PC-3 (cell line): ENCODE results near the gene ZBTB12. TPM values are rescaled to one million over a fixed set of nuclear protein-coding genes. Genes with fewer than 3 reads are reported as not detected.

Experiments
- ATAC-seq: fragments of 200-7000 bp; cut with Tn5 transposase; 2 replicates; pipeline ENCODE4 v1.9.1; 2020; ENCODE audit warnings: mild to moderate bottlenecking, moderate library complexity
- BruUV-seq: library from RNA; stranded (reverse); fragments of 400-500 nt; replicated peaks from 2 replicates; lab custom pipeline; 2021; lab: Mats Ljungman, UMichigan
- CTCF ChIA-PET: fragments of 300-600 bp; sonication (Branson Sonifier 250); formaldehyde crosslinking; loops from one replicate; lab custom pipeline; 2022; ENCODE audit warnings: antibody characterized with exemption; lab: Charles Lee
- POLR2A ChIA-PET: fragments of 300-600 bp; sonication (Branson Sonifier 250); formaldehyde crosslinking; loops from one replicate; lab custom pipeline; 2022; ENCODE audit warnings: antibody characterized with exemption; ENCODE audit not compliant: unreplicated experiment; lab: Charles Lee
- DNase-seq: peaks from one replicate; pipeline ENCODE4 v3.0.0-alpha.2; 2015
- H2AFZ ChIP-seq: fragments of 300-600 bp; sonication (generic); 2 replicates; pipeline ENCODE4 v1.6.0; 2016; ENCODE audit warnings: antibody characterized with exemption, low read length
- H3F3A ChIP-seq: fragments of 300-600 bp; sonication (generic); one replicate; pipeline ENCODE4 v1.6.0; 2017; ENCODE audit warnings: antibody characterized with exemption, low read length, control low read depth, mild to moderate bottlenecking; ENCODE audit not compliant: unreplicated experiment
- H3K27ac ChIP-seq: fragments of 300-600 bp; sonication (generic); 2 replicates; pipeline ENCODE4 v1.5.1; 2016; ENCODE audit warnings: mild to moderate bottlenecking, low read length
- H3K27me3 ChIP-seq: fragments of 300-600 bp; sonication (generic); 2 replicates; pipeline ENCODE4 v1.6.1; 2016; ENCODE audit warnings: low read length, mixed read lengths
- H3K36me3 ChIP-seq: fragments of 300-600 bp; sonication (generic); 2 replicates; pipeline ENCODE4 v1.6.1; 2016; ENCODE audit warnings: low read depth, mixed run types, low read length, mixed read lengths
- H3K4me1 ChIP-seq: fragments of 300-600 bp; sonication (generic); 2 replicates; pipeline ENCODE4 v1.5.1; 2016; ENCODE audit warnings: low read length; ENCODE audit not compliant: insufficient read depth
- H3K4me2 ChIP-seq: fragments of 300-600 bp; sonication (generic); 2 replicates; pipeline ENCODE4 v1.6.0; 2016; ENCODE audit warnings: low read length
- H3K4me3 ChIP-seq: fragments of 300-600 bp; sonication (generic); 2 replicates; pipeline ENCODE4 v1.5.1; 2016; ENCODE audit warnings: mild to moderate bottlenecking, low read length, mixed read lengths
- H3K79me2 ChIP-seq: fragments of 300-600 bp; sonication (generic); 2 replicates; pipeline ENCODE4 v1.6.1; 2017; ENCODE audit warnings: low read length, mixed read lengths
- H3K9ac ChIP-seq: fragments of 300-600 bp; sonication (generic); 2 replicates; pipeline ENCODE4 v1.6.0; 2016; ENCODE audit warnings: mild to moderate bottlenecking, low read length
- H3K9me2 ChIP-seq: fragments of 300-600 bp; sonication (generic); replicated peaks from 2 replicates; pipeline ENCODE4 v1.6.1; 2016; ENCODE audit warnings: mixed run types, low read length, mixed read lengths
- H3K9me3 ChIP-seq: fragments of 300-600 bp; sonication (generic); 2 replicates; pipeline ENCODE4 v1.6.1; 2016; ENCODE audit warnings: low read length, mixed read lengths
- H4K20me1 ChIP-seq: fragments of 300-600 bp; sonication (generic); 2 replicates; pipeline ENCODE4 v1.6.1; 2016; ENCODE audit warnings: low read length, mixed read lengths
- EZH2 ChIP-seq: fragments of 300-600 bp; sonication (generic); IDR thresholded peaks from one replicate; pipeline ENCODE4 v1.6.1; 2017; ENCODE audit warnings: antibody characterized with exemption, mild to moderate bottlenecking, low read length; ENCODE audit not compliant: unreplicated experiment
- EZH2phosphoT487 ChIP-seq: fragments of 300-600 bp; sonication (generic); IDR thresholded peaks from 2 replicates; pipeline ENCODE4 v1.6.1; 2018; ENCODE audit warnings: mild to moderate bottlenecking, antibody characterized with exemption, low read length, borderline replicate concordance
- intact Hi-C: fragments of 100-400 bp; cut with micrococcal nuclease; formaldehyde crosslinking; loops from 2 replicates; pipeline ENCODE4 v1.9.0; 2023
- total RNA-seq: library from RNA; depleted of rRNA; stranded (reverse); fragments of >200 nt; gene quantifications from 2 replicates; pipeline ENCODE4 v1.2.3, GENCODE V29; 2014
- TF ChIP-seq, protein P1 (sequence below): fragments of 300-600 bp; sonication (generic); conservative IDR thresholded peaks from 2 replicates; pipeline ENCODE4 v1.5.1; 2017; ENCODE audit warnings: antibody characterized with exemption, low read depth, mild to moderate bottlenecking, low read length

The ZBTB12 gene
- total RNA-seq, 1 experiment from 2014 or later: 5.4 TPM

GRCh38 chr6:31947070-31947675 lies 45.3 kb upstream of the ZBTB12 start:
- H3K9me3 ChIP-seq: no peaks in the 10 kb centered on the region
- no peak for ATAC-seq
- DNase-seq: no peak
- H3K27me3 ChIP-seq: no peaks in the 10 kb centered on the region
- CTCF ChIA-PET: no interaction called here
- no peaks in the 10 kb centered on the region for H3K9me2 ChIP-seq
- H3K9ac ChIP-seq: no peak overlapping the region
- no peak overlapping the region for H3K4me2 ChIP-seq
- no peak overlapping the region for H3K4me3 ChIP-seq
- POLR2A ChIA-PET: interaction anchor here (0.6 kb wide), 1 partner anchor 50 kb away, joined by 3 read pairs; the partner anchor contains the start of gene EHMT2
- H4K20me1 ChIP-seq: no peaks in the 10 kb centered on the region
- H3K79me2 ChIP-seq: no peaks in the 10 kb centered on the region
- peaks cover 23% of the 10 kb centered on the region for H3K4me1 ChIP-seq
- H3K27ac ChIP-seq: no peak overlapping the region
- TF ChIP-seq EZH2 (no peak), EZH2phosphoT487 (no peak)
- TF ChIP-seq, protein P1, sequence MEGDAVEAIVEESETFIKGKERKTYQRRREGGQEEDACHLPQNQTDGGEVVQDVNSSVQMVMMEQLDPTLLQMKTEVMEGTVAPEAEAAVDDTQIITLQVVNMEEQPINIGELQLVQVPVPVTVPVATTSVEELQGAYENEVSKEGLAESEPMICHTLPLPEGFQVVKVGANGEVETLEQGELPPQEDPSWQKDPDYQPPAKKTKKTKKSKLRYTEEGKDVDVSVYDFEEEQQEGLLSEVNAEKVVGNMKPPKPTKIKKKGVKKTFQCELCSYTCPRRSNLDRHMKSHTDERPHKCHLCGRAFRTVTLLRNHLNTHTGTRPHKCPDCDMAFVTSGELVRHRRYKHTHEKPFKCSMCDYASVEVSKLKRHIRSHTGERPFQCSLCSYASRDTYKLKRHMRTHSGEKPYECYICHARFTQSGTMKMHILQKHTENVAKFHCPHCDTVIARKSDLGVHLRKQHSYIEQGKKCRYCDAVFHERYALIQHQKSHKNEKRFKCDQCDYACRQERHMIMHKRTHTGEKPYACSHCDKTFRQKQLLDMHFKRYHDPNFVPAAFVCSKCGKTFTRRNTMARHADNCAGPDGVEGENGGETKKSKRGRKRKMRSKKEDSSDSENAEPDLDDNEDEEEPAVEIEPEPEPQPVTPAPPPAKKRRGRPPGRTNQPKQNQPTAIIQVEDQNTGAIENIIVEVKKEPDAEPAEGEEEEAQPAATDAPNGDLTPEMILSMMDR: no peak
- intact Hi-C loops: no loop called here
- BruUV-seq: no TSS peak
- H2AFZ ChIP-seq: no peak overlapping the region
- peaks cover 10% of the 10 kb centered on the region for H3K36me3 ChIP-seq
- no peaks in the 10 kb centered on the region for H3F3A ChIP-seq

GRCh38 chr6:31946370-31946885 lies 44.5 kb upstream of the ZBTB12 start:
- Histone ChIP-seq H3K36me3 (peaks cover 5% of the 10 kb centered on the region), H3K4me1 (peaks cover 23% of the 10 kb centered on the region), H3K27me3 (no peaks in the 10 kb centered on the region), H3F3A (no peaks in the 10 kb centered on the region), H3K9me2 (no peaks in the 10 kb centered on the region), H3K27ac (peak overlapping the region; percentile 81), H3K4me3 (no peak overlapping the region), H2AFZ (no peak overlapping the region), H3K9ac (no peak overlapping the region; the same call in 1 of the 2 replicates), H3K4me2 (no peak overlapping the region), H4K20me1 (no peaks in the 10 kb centered on the region), H3K9me3 (no peaks in the 10 kb centered on the region), H3K79me2 (no peaks in the 10 kb centered on the region)
- TF ChIP-seq EZH2 (no peak), EZH2phosphoT487 (no peak)
- TF ChIP-seq, protein P1: no peak
- intact Hi-C loops: no loop called here
- CTCF ChIA-PET: no interaction called here
- ATAC-seq (no peak), DNase-seq (no peak)
- BruUV-seq: no TSS peak
- POLR2A ChIA-PET: no interaction called here
